SH-SY5Y (cell line): Measurements from ENCODE around the gene SVOP.

Source experiments
- GATA2 ChIP-seq: IDR thresholded peaks from 2 replicates; pipeline ENCODE4 v1.6.1; 2011; ENCODE audit warnings: mild to moderate bottlenecking, low read depth, low read length
- GATA3 ChIP-seq: IDR thresholded peaks from 2 replicates; pipeline ENCODE4 v1.6.1; 2011; ENCODE audit warnings: low read depth, mild to moderate bottlenecking, low read length, moderate library complexity

DNA sequence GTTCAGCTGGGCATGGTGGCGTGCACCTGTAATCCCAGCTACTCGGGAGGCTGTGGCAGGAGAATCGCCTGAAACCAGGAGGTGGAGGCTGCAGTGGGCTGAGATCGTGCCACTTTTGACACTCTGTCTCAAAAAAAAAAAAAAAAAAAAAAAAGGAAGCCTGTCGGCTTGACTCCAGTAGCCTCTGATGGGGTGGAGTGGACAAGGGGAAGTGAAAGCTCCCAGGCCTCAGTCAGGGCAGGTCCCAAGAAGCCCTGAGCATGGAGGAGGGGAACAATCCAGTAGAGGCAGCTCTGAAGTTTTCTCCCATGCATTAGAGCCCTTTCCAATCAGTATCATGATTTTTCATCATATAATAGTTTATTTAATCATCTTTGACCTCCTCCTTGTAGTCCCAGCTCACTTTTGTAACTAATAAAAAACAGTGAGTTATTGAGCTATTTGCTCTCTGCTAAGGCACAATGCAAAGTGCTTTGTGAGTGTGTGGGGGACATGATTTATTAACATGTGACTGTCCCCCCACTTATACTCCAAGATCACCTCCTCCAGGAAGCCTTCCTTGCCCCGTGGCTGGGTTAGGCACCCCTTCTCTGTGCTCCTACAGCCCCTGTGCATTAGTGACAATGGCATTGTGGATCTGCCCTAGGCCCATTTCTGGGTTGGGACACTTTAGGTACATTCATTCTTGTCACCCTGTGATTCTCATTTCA is 158.8 kb downstream of the SVOP start:
- TF ChIP-seq GATA3, result no peak
- no peak for TF ChIP-seq GATA2
